Heart left ventricle (tissue), 13 donors: ENCODE data around the gene HGF.

ENCODE experiments used
- CTCF ChIP-seq, 12 donors: fragments of 200-600 bp; sonication (generic) in 4 of 12; IDR thresholded peaks; one replicate each; pipeline versions ENCODE4 v1.5.0 to v1.8.0; 2018 to 2022; ENCODE audit warnings: antibody characterized with exemption in 12 of 12, mild to moderate bottlenecking in 5 of 12
- POLR2A ChIP-seq, 2 donors: fragments of 450-650 bp; IDR thresholded peaks; one replicate each; pipeline ENCODE4 v1.6.1; 2017; ENCODE audit warnings: antibody characterized with exemption in 2 of 2, mild to moderate bottlenecking in 2 of 2, moderate library complexity in 2 of 2
- donor health status: ischemic (EF 13 %, LVEDD 7.1; RV severe dilation, severe dysfunction).
- donor health status: DM: no; HTN: yes; CAD: no.
- donor health status: DM: no; HTN: no; CAD: no.
- donor health status: ischemic (EF 25% LVEDD 6.9; RV normal size, moderate dysfunction).
- donor health status: ischemic (EF 25% LVEDD 5.7; RV mildly dilated, moderate dysfunction).
- donor health status: ischemic (EF 35%, LVEDD 5.7; RV mildly dilated, moderate dysfunction).
- donor health status: nonischemic (EF 11% LVEDD 7.7; RV severe dilation, severe dysfunction).
- donor health status: DM: yes; HTN: yes; CAD: no.
- donor health status: PGD.
- donor health status: ischemic (EF 29% LVEDD 5.4; RV normal size, mild dysfunction).
- donor health status: nonischemic (EF 23%, LVEDD 6.1; RV moderate dilation, normal function).

GRCh38 chr7:81707196-81707595, 62.7 kb downstream of the HGF start:
- TF ChIP-seq CTCF (IDR thresholded peaks at IDR 0.05) (no peak), POLR2A (IDR thresholded peaks at IDR 0.05) (no peak)
